Inflammatory macrophage (primary cell): ENCODE measurements around the gene MBD4.

Source experiments
- DNase-seq, 2 donors: peaks; one replicate each; pipeline ENCODE4 v3.0.0-alpha.2; 2020 to 2022

The MBD4 gene

DNA sequence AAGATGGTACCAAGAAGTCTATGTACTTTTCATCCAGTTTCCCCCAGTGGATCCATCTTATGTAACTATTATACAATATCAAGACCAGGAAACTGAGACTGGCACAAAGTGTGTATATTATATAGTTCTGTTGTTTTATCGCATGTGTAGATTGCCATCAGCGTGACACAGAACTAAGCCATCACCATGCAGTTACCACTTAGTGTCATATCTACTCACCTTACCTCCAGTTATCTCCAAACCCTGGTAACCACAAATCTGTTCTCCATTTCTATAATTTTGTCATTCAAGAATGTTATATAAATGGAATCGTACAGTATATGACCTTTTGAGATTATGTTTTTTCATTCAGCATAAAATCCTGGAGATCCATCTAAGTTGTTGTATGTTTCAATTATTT lies 23.3 kb upstream of the MBD4 start:
- no peak for DNase-seq

DNA sequence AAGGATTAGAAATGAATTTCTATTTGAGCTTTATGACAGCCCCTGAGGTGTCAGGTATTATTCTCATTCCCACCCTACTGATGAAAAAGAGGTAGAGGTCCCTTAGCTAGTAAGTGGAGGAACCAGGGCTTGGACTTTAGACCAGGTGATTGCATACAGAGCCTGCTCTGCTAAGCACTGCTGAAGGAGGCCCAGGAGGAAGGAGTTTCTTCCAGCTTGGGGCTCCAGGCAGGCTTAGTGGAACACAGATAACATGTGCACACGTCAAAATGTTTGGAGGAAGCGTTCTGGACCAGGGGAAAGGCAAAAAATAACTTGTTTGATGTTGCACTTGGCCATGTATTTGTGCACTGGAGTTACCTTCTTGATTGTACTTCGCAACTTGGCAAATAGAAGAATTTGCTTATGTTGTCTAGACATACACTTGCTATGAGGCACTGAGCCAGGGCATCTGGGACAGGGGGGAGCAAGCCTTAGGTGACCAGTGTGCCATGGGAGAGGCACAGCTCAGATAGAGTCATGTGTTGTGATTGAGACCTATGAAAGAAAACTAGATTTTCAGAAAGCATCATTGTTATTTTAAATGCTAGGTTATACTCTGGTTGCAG lies 22.7 kb upstream of the MBD4 start:
- DNase-seq, result no peak

DNA sequence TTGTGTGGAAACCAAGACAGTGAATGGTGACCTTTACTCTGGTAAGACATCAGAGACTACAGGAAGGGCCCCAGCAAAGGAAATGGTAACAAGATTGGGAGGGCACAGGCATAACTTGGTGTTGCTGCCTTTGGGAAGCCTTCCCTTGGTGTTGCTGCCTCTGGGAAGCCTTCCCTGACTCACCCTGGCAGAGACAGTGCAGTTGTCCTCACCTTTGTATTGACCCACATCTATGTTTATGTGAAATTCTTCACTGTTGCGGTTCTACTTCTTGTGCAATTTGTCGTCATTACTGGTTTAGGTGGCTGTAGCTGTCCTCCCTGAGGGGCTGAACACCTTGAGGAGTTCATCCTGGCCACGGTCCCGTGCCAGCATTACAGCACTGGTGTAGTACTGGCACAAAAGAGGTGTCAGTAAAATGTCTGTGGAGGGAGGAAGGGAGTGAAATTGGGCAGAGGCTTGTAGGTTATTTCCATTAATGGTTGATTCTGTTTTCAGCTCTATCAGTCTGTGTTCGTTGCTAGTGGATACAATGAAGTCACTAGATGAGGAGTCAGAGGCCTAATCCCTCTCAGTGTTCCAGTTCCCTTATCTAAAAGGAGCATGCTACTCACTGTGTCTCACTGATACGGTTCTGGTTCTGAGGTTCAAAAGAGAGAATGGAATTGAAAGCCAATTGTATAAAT lies 21.9 kb upstream of the MBD4 start:
- DNase-seq, result no peak

DNA sequence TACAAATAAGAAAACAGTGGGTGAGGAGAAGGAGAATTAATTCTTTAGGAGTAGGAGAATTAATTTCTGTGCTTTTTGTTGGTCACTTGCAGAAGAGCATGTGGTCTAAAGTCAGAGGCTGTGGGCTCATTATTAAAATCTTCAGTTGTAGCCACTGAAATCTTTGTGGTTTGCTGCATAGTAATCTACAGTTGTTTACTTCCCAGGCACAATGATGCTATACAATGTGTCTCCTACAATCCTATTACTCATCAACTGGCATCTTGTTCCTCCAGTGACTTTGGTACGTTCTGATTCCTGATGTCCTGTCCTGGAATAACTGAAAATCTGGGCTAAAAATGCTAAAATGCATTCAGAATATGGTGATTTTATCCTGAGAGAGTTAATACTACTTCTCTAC lies 21.3 kb upstream of the MBD4 start:
- DNase-seq, result peak in 1 of 2 donors; percentile 15

DNA sequence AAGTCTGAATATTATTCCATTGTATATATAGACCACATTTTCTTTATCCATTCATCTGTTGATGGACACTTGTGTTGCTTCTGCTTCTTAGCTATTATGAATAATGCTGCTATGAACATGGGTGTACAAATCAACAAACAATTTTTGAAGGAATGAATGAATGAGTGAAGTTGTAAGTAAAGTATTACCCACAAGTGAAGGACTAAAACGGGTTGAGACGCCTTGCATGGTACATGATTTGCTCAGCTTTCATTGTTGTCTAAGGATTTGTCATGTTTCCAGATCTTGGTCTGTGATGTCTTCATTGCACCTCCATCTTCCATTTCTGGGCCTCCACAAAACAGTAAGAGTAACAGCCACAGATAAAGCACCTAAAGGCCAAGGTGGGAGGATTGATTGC lies 20.8 kb upstream of the MBD4 start:
- DNase-seq, result no peak

DNA sequence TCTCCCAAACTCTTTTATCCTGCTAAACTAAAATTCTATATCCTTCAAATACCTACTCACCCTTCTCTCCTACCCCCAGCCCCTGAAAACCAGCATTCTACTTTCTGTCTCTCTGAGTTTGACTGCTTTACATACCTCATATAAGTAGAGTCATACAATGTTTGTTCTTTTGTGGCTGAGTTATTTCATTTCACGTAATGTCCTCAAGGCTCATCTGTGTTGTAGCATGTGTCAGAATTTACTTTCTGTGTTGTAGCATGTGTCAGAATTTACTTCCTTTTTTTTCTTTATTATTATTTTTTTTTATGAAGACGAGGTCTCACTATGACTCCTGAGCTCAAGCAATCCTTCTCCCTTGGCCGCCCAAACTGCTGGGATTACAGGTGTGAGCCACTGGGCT lies 20.4 kb upstream of the MBD4 start:
- no peak for DNase-seq

DNA sequence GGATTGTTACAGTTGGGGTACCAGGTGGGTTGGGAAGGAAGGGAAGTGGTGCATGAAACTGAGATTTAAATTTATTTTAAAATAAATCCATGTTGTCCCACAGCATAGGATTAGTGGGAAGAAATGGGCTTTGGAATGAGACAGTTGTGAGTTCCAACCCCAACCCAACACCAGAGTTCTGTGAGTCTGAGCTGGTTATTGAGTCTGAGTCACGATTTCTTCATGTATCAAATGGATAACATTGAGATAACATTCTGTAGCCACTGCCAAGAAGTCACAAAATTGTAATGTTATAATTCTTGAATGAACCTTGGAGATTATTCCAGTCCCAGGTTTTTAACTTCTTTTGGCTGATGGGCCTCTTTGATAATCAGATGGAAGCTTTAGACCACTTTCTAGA lies 14.0 kb upstream of the MBD4 start:
- DNase-seq, result no peak

DNA sequence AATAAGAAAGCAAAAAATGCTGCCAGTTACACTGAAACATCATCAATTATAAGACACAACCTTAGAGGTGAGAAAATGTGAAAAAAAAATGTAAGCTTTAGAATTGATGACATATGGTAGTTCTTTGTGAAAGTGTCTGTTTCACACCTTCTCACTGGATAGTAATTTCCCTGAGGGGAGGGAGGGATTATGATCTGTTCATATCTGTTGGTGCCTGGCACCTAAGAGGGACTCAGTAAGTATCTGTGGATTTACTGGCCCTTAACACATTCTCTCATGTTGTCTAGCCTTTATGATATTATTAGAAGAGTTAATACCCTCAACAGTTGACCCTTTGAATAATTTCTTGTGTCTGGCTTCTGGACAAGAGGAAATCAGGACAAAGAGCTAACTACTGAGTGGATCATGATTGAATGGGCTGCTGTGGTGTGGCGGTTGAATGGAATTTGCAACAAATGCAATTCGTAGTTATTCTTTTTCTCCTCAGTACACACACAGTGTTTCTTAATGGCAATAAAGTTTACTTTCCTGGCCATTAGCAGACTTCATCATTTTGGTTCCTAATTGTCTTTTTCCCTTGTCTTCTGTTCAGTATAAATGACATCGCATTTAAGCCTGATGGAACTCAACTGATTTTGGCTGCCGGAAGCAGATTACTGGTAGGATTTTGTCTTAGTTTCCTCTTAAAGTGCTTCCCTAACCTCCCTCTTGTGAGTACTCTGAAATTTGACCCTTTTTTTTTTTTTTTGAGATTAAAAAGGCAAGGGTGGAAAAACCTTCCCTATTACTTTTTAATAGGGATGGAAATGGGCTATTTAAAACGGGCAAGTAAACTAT lies 9.7 kb upstream of the MBD4 start:
- DNase-seq, result no peak

DNA sequence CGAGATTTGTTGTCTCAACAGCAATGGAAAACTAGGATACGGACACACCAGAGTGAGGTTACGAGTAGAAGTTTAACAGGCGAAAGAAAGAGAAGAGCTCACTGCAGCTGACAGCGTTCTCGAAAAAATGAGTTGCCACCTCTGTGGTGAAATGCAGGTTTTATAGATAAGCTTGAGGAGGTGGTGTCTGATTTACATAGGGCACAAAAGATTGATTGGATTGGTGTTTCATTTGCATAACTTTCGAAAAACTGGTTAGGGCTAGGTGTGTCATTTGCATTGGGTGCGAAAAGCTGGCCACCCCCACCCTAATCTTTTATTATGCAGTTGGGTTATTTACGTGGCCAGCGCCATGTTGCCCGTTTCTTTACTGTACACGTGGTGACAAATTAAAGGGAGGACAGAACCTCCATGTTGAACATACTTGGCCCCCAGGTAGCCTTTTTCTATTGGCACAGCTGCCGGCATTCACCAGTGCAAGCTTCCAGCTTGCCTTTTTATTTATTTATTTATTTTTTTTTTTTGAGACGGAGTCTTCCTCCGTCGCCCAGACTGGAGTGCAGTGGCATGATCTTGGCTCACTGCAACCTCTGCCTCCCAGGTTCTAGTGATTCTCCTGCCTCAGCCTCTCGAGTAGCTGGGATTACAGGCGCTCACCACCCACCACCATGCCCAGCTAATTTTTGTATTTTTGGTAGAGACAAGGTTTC lies 8.6 kb upstream of the MBD4 start:
- DNase-seq, result no peak

DNA sequence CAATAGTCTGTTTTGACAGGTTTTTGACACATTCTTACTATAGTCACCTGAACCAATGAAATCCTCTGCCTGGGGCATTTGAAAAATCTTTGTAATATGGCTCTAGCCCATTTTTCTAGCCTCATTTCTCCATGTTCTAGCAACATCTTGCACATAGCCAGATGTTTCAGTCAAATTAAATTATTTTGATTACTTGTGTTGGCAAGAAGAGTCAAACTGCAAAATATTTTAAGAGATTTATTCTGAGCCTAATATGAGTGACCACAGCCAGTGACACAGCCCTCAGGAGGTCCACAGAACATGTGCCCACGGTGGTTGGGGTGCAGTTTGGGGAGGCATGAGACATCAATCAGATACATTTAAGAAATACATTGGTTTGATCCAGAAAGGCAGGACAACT lies 7.2 kb upstream of the MBD4 start:
- no peak for DNase-seq

DNA sequence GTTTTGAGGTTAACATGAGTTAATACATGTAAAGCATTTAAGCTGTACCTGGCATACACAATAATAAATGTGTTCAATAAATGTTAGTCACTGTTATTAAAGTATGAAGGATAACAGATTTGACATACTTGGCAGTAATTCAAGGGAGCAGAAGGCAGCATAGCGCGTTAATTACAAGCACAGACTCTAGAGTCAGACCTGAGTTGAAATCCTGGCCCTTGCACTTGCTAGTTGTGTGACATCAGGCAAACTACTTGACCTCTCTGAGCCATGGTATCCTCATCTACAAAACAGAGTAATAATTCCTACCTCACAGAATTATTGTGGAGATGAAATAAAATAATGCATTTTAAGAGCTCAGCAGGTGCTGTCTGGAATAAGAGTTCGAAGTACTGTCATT lies 5.7 kb upstream of the MBD4 start:
- DNase-seq, result no peak

DNA sequence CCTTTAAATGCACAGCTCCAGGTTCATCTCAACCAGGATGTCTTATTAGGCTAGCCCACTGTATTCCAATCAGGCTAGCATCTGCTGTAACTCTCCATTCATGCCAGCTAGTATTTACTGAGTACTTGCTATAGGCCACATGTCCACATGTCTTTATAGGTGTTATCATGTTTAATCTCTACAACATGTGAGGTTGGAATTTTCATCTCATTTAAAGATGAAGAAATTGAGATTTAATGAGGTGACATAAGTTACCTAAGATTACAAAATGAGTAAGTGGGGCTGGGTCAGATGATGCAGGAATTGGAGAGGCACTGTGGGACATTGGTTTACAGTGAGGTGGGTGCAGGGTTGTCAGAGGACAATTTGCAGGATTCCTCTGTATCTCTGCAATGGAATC lies 3.2 kb upstream of the MBD4 start:
- no peak for DNase-seq

DNA sequence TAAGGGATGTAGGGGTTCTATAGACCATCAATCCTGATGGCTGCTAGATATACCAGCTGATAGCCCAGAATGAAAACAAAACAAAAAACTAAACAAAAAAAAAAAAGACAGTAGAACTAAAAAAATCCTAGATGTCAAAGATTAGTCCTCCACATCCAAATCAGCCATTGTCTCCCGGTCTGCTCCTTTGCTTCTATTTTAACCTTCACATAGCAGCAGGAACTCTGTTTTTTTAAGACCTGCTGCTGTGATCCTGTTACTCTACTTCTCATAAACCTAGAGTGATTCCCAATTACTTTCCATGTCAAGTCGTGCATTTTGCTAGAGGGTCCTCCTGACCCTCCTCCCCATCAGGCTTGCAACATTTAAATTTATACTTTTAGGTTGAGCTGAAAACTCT lies 2.7 kb upstream of the MBD4 start:
- no peak for DNase-seq

DNA sequence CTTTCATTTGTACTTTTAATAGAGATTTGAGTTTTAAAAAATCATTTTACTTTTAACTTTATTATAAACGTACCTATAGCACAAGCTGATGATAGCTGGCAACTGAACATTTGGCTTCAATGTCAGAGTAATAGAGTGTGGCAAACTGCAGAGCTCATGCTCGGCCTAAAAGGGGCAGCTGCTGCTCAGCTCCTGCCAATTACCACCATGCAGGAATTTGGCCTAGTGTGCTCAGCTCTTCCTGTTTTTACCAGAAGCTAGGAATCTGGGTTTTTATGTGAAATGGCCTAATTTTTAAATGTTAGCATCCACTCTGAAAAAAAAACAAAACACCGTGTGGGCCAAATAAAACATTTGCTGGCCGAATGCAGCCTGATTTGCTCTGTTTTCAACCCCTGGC lies 2.0 kb upstream of the MBD4 start:
- DNase-seq, result peak; percentile 17 to 24

DNA sequence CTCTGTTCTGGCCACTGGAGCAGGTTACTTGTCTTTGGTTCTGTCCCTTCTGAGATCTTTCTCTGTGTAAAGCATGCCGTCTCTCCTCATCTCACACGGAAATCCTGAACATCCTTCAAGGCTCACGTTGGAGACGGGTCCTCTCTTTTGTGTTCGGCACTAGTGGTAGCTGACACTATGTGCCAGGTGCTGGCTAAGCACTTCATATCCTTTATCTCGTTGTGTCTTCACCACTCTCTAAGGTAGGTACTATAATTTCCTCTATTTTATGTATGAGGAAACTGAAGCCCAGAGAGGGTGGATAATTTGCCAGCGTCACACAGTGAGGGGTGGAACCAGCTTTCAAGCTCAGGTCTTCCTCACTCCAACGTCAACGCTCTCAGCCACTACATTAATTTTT lies 1.5 kb upstream of the MBD4 start:
- DNase-seq, result no peak

DNA sequence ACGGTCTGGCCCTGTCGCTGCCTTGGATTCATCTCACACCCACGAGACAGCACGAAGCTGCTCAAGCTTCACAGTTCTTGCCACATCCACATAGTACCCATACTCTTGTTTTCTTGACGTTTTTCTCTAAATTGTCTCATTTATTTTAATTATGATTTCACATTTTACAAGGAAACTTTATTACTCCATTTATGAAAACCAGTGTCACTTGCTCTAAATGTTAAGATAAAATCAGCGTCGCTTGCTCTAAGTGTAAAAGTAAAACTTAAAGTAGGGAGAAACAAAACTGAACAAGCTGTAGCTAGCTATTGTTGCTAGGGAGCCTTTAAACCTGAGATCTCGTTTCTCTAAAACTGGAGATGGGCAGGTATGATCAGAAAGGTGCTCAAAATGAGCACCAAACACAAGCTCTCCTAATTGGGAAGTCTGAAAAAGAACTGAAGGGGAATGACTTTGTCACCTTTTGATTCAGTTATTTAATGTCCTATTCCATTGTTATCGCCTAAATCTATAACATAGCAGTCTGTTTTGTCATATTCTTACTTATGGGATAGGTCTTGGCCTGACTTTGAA lies 956 bp upstream of the MBD4 start:
- DNase-seq, result peak; percentile 62 to 86

DNA sequence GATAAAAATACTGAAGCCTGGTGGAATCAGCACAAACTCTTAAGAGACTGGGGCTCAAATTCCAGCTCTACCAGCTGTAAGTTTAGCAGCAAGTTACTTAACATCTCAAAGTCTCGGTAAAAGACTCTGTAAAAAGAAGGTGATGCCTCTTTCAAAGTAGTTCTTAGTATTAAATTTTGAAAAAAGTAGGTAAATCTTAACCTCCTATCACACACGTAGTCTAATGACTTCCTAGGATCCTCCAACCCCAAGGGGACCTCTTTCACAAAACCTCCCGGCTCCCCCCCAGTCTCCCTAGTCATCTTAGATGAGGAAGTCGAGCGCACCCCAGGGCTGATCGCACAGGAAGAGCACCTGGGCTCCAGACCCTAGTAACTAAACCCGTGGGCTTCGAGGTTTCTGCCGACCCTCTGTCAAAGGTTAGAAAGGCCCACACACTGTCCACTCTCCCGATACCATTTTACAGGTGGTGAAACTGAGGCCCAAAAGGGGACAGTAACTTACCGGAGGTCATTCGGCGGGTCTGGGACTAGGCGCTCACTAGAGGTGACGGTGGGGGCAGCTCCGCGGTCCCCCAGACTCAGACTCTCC lies 427 bp downstream of the MBD4 start:
- peak; percentile 57 to 71 for DNase-seq

DNA sequence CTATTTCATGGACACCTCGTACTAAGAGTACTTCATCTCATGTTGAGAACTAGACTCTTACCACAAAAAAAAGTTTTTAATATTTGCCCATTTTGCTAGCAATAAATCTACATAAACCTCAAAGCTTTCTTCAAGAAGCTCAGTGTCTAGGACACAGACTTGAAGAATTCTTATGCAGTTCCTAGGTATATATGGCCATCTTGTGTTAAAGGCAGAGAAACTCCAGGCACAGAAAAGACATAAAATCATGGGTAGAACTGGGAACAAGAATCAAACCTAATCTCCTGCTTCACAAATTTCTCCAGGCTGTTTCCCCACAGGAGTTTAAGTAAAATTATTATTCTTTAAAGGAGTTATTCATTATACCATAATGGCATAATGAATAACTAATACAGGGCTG lies 4.4 kb downstream of the MBD4 start:
- DNase-seq, result no peak

DNA sequence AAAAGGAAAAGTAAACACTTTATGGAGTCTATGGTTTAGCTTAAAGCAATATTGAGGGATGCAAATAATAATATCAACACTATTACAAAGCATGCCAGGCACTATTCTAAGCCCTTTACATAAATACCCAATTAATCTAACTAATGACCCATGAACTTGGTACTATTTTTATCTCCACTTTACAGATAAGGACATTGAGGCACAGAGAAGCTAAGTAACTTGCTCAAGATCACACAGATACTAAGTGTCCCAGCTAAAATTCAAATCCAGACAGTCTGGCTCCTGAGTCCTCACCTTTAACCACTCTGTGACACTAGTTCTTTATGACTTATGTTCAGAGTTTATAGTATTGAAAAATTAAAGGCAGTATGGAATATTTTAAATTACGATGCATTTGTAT lies 5.6 kb downstream of the MBD4 start:
- DNase-seq, result no peak

DNA sequence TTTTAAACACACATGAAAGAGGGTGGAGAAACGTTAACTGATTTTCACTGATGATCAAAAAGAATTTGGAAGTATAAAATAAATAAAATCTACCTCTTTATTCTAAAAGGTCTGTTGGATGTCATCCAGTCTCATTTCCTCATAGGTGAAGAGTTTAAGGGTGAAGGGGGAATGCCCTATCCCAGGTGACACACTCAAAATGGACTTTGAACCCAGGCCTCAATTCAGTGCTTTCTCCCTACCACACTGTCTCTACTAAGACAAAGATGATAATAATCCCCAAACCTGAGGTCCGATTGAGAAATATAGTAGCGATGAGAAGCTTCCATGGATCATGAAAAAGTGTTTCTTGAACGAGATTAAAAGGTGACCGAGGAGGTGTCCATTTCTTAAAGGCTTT lies 6.2 kb downstream of the MBD4 start:
- no peak for DNase-seq

DNA sequence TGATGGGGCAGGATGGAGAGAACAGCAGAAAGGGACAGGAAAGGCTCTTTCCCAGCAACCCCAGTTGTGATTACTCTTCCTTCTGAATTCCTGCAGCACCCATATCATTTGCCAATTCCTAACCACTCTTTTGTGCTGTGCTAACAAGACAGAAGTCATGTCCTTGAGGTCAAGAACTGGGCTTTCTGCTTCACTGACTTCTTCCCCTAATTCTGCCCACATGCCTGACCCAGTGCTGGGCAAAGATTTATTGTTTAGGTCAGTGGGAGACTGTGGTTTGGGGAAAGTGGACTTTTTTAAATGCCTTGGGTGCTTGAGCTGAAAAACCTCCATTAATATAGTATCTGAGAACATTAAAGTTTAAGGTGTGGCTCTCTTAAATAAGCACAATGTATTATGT lies 7.1 kb downstream of the MBD4 start:
- peak; percentile 26 to 61 for DNase-seq

DNA sequence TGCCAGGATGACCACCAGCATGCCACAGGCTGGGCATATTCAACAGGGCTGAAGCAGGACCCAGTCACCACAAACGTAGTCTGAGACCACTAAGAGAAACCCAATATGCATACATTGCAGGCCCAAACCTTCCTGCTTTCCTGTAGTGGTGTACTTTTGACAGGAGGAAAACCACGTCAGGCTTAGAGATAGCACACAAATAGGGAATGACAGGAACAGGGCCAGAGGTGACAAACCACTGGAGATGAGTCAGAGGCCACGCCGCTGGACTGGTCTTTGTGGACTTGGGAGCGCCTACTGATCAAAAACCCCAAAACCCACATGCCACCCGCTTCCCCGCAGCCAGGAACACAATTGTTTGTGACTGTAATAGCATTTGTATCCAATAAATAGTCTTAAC lies 7.7 kb downstream of the MBD4 start:
- DNase-seq, result peak; percentile 26 to 74

DNA sequence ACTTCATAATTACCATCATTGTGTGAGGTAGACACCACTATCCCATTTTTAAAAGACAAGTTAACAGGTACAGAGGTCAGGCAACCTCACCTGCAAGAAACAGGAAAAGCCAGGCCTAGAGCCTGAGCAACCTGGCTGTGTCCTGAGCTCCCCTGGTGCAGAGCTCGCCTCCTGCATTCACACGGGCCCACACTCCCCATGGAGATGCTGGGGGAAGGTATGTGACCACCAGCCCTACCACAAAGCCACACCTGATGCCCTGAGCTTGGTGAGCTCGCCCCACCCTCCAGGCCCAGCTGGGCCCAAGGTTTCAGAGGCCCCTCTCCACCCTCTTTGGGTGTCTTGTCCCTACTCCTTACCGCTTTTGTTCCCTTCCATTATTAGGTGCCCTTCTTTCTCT lies 10.1 kb downstream of the MBD4 start:
- DNase-seq, result no peak
